GM06990 (cell line): ENCODE measurements around the gene KICS2.

Experiments used
- DNase-seq: peaks from one replicate; pipeline ENCODE4 v3.0.0-alpha.2; 2011; ENCODE audit not compliant: insufficient read length; ENCODE audit errors: extremely low read depth
- H3K27me3 ChIP-seq: replicated peaks from 2 replicates; pipeline ENCODE4 v1.6.0; 2011; ENCODE audit warnings: low read length; ENCODE audit not compliant: control insufficient read depth, insufficient read depth
- H3K36me3 ChIP-seq: 2 replicates; pipeline ENCODE4 v1.5.1; 2011; ENCODE audit warnings: low read length; ENCODE audit not compliant: control insufficient read depth, insufficient read depth
- H3K4me3 ChIP-seq: replicated peaks from 2 replicates; pipeline ENCODE4 v1.5.1; 2011; ENCODE audit warnings: low read depth, mild to moderate bottlenecking, control low read depth, low read length
- CTCF ChIP-seq: IDR thresholded peaks from 2 replicates; pipeline ENCODE4 v1.5.1; 2011; ENCODE audit warnings: low read length, control low read depth, mild to moderate bottlenecking, inconsistent platforms; ENCODE audit not compliant: insufficient read depth, poor library complexity, severe bottlenecking

KICS2 gene

GRCh38 chr12:64240781-64241180 lies 18.7 kb upstream of the KICS2 start:
- no peak for TF ChIP-seq CTCF
- no peaks in the 10 kb centered on the region for H3K27me3 ChIP-seq
- H3K4me3 ChIP-seq: no peak overlapping the region
- no peak for DNase-seq
- H3K36me3 ChIP-seq: no peaks in the 10 kb centered on the region

GRCh38 chr12:64237382-64237781 lies 15.3 kb upstream of the KICS2 start:
- Histone ChIP-seq H3K27me3 (no peaks in the 10 kb centered on the region), H3K36me3 (no peaks in the 10 kb centered on the region), H3K4me3 (no peak overlapping the region)
- DNase-seq: no peak
- no peak for TF ChIP-seq CTCF

- DNase-seq: no peak
- H3K27me3 ChIP-seq: no peaks in the 10 kb centered on the region
- H3K4me3 ChIP-seq: no peak overlapping the region
- TF ChIP-seq CTCF: no peak
- no peaks in the 10 kb centered on the region for H3K36me3 ChIP-seq
Measured at GRCh38 chr12:64236549-64236948, 14.5 kb upstream of the KICS2 start.

- DNase-seq: no peak
- H3K36me3 ChIP-seq: no peaks in the 10 kb centered on the region
- no peak for TF ChIP-seq CTCF
- H3K4me3 ChIP-seq: no peak overlapping the region
- no peaks in the 10 kb centered on the region for H3K27me3 ChIP-seq
Measured at GRCh38 chr12:64232196-64232595, 10.1 kb upstream of the KICS2 start.

- H3K27me3 ChIP-seq: no peaks in the 10 kb centered on the region
- no peak for DNase-seq
- no peak overlapping the region for H3K4me3 ChIP-seq
- no peaks in the 10 kb centered on the region for H3K36me3 ChIP-seq
- no peak for TF ChIP-seq CTCF
Measured at GRCh38 chr12:64229796-64230195, 7.7 kb upstream of the KICS2 start.

GRCh38 chr12:64229240-64229639 lies 7.1 kb upstream of the KICS2 start:
- DNase-seq: no peak
- no peaks in the 10 kb centered on the region for H3K27me3 ChIP-seq
- no peak for TF ChIP-seq CTCF
- no peaks in the 10 kb centered on the region for H3K36me3 ChIP-seq
- no peak overlapping the region for H3K4me3 ChIP-seq
